AG09319 (cell line): ENCODE data around the gene RARRES2.

Experiments used
- DNase-seq: peaks from one replicate; pipeline ENCODE4 v3.0.0-alpha.2; 2010; ENCODE audit warnings: low read depth; ENCODE audit errors: extremely low read depth
- TF ChIP-seq, protein P1 (sequence below): IDR thresholded peaks from 2 replicates; pipeline ENCODE4 v1.5.1; 2011; ENCODE audit warnings: low read depth, mild to moderate bottlenecking, inconsistent platforms, low read length, moderate library complexity

RARRES2 gene

GRCh38 chr7:150336746-150337145 is 4.7 kb downstream of the RARRES2 start:
- TF ChIP-seq, protein P1, sequence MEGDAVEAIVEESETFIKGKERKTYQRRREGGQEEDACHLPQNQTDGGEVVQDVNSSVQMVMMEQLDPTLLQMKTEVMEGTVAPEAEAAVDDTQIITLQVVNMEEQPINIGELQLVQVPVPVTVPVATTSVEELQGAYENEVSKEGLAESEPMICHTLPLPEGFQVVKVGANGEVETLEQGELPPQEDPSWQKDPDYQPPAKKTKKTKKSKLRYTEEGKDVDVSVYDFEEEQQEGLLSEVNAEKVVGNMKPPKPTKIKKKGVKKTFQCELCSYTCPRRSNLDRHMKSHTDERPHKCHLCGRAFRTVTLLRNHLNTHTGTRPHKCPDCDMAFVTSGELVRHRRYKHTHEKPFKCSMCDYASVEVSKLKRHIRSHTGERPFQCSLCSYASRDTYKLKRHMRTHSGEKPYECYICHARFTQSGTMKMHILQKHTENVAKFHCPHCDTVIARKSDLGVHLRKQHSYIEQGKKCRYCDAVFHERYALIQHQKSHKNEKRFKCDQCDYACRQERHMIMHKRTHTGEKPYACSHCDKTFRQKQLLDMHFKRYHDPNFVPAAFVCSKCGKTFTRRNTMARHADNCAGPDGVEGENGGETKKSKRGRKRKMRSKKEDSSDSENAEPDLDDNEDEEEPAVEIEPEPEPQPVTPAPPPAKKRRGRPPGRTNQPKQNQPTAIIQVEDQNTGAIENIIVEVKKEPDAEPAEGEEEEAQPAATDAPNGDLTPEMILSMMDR = no peak
- no peak for DNase-seq

DNA sequence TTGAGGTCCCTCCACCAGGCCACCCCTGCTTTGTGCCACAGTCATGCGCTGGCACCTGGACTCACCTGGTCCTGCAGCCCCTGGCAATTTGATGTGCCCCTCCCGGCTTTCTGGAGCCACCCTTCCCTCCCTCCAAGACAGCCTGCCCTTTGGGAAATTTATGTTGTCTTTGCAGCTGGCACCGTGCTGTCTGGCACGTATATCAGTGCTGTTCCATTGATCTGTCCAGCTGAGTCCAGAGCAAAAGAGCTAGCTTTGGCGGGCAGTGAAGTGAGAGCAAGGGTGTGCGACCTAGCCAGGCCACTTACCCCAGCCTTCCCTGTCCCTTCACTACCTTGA is 5.7 kb downstream of the RARRES2 start:
- no peak for DNase-seq
- TF ChIP-seq, protein P1 = no peak

GRCh38 chr7:150335108-150335773 is 6.2 kb downstream of the RARRES2 start:
- peak; percentile 67 for DNase-seq
- TF ChIP-seq, protein P1 = no peak

DNA sequence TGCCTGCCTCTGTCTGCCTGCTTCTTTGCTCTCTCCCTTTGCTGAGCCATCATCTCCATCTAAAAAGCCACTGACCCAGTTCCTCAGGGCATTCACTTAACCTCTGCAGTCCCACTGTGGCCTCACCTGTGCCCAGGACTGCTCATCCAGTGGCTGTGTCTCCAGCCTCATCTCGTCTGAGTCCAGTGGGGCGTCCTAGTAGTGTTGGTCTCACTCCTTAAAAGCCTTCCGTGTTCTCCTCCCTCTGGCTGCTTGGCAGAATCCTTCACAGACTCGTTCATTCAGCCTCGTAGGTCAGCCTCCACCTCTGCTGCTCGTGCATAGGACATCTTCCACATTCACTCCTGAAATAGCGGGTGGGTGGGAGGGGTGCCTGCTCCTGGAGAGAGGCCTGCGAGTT is 7.3 kb downstream of the RARRES2 start:
- TF ChIP-seq, protein P1 = no peak
- DNase-seq = no peak

DNA sequence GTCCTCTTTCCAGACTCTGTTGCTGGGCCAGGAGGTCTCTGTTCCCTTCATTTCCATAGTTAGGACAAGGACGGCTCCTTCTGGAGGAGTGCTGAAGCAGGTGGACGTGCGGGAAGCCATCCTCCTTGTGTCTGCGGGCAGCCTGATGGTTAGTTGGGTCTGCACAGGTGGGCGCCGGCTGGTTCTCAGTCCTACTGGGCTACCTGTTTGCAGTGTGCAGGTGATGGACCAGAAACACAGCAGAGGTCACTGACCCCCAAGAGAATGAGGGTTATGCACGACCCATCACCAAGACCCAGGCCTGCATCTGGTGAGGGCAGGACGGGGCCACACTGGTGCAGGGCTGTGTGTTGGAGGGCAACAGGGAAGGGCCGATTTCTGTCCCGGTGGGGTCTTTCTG is 7.8 kb downstream of the RARRES2 start:
- no peak for DNase-seq
- TF ChIP-seq, protein P1 = no peak

GRCh38 chr7:150332852-150333635 is 8.4 kb downstream of the RARRES2 start:
- DNase-seq = no peak
- TF ChIP-seq, protein P1 = no peak

- TF ChIP-seq, protein P1 = no peak
- DNase-seq = no peak
Measured at GRCh38 chr7:150330211-150330885, 11.1 kb downstream of the RARRES2 start.
